AG09309 (cell line): ENCODE results near the gene FAM78B.

Experiments used
- DNase-seq: peaks from one replicate; pipeline ENCODE4 v3.0.0-alpha.2; 2010; ENCODE audit warnings: low read depth
- H3K4me3 ChIP-seq: 2 replicates; pipeline ENCODE4 v1.5.1; 2011; ENCODE audit warnings: mild to moderate bottlenecking, low read depth, low read length, moderate library complexity; ENCODE audit not compliant: control insufficient read depth
- CTCF ChIP-seq: IDR thresholded peaks from 2 replicates; pipeline ENCODE4 v1.5.1; 2011; ENCODE audit warnings: mild to moderate bottlenecking, low read depth, low read length, inconsistent platforms; ENCODE audit not compliant: insufficient read depth, control insufficient read depth; ENCODE audit errors: missing control alignments

The FAM78B gene

GRCh38 chr1:166073489-166073888, 93.3 kb downstream of the FAM78B start:
- H3K4me3 ChIP-seq = no peak overlapping the region
- DNase-seq = no peak
- no peak for TF ChIP-seq CTCF

GRCh38 chr1:166069390-166069789, 97.4 kb downstream of the FAM78B start:
- no peak for DNase-seq
- no peak overlapping the region for H3K4me3 ChIP-seq
- TF ChIP-seq CTCF = no peak

- DNase-seq = no peak
- H3K4me3 ChIP-seq = no peak overlapping the region
- no peak for TF ChIP-seq CTCF
Measured at GRCh38 chr1:166066107-166066506, 100.7 kb downstream of the FAM78B start.

- no peak for DNase-seq
- no peak for TF ChIP-seq CTCF
- no peak overlapping the region for H3K4me3 ChIP-seq
Measured at GRCh38 chr1:166064951-166065350, 101.8 kb downstream of the FAM78B start.

- no peak for DNase-seq
- TF ChIP-seq CTCF = no peak
- H3K4me3 ChIP-seq = no peak overlapping the region
Measured at GRCh38 chr1:166064313-166064926, 102.4 kb downstream of the FAM78B start.

GRCh38 chr1:166063701-166064100, 103.1 kb downstream of the FAM78B start:
- H3K4me3 ChIP-seq = no peak overlapping the region
- no peak for TF ChIP-seq CTCF
- no peak for DNase-seq

- no peak for DNase-seq
- H3K4me3 ChIP-seq = no peak overlapping the region
- no peak for TF ChIP-seq CTCF
Measured at GRCh38 chr1:166062421-166063070, 104.3 kb downstream of the FAM78B start.
